Lung (tissue), 12 donors: Measurements from ENCODE around the gene ROR1. TPM values are rescaled to one million over a fixed set of nuclear protein-coding genes. Genes with fewer than 3 reads are reported as not detected.

Source experiments
- ATAC-seq: fragments of 200-7000 bp; cut with Tn5 transposase; one replicate; pipeline ENCODE4 v1.9.1; 2020; ENCODE audit warnings: moderate number of reproducible peaks; ENCODE audit not compliant: insufficient read depth, low FRiP score
- DNase-seq, 3 donors: peaks; one replicate each; pipeline ENCODE4 v3.0.0-alpha.2; 2013 to 2017
- H3K27ac ChIP-seq, 2 donors: one replicate each; pipeline ENCODE4 v1.5.1; 2013; ENCODE audit warnings: mild to moderate bottlenecking in 2 of 2, moderate library complexity in 2 of 2, control low read depth in 1 of 2, inconsistent platforms in 1 of 2, low read depth in 1 of 2, low read length in 1 of 2
- H3K27me3 ChIP-seq, 3 donors: one replicate each; pipeline ENCODE4 v1.5.1; 2013; ENCODE audit warnings: low read length in 2 of 3; ENCODE audit not compliant: control insufficient read depth in 3 of 3, insufficient read depth in 3 of 3
- H3K36me3 ChIP-seq, 4 donors: one replicate each; pipeline ENCODE4 v1.5.1; 2013; ENCODE audit warnings: low read length in 4 of 4, mild to moderate bottlenecking in 1 of 4, moderate library complexity in 1 of 4; ENCODE audit not compliant: control insufficient read depth in 4 of 4, insufficient read depth in 4 of 4
- H3K4me1 ChIP-seq, 5 donors: one replicate each; pipeline ENCODE4 v1.5.1; 2013; ENCODE audit warnings: low read length in 5 of 5, mild to moderate bottlenecking in 2 of 5, moderate library complexity in 1 of 5; ENCODE audit not compliant: control insufficient read depth in 5 of 5, insufficient read depth in 5 of 5
- H3K4me3 ChIP-seq: one replicate; pipeline ENCODE4 v1.5.1; 2013; ENCODE audit warnings: mild to moderate bottlenecking, control low read depth, moderate library complexity
- H3K9ac ChIP-seq, 2 donors: one replicate each; pipeline ENCODE4 v1.5.1; 2013; ENCODE audit warnings: low read length in 2 of 2, control low read depth in 1 of 2; ENCODE audit not compliant: insufficient read depth in 1 of 2
- H3K9me3 ChIP-seq, 4 donors: one replicate each; pipeline ENCODE4 v1.5.1; 2013; ENCODE audit warnings: low read length in 3 of 4, mild to moderate bottlenecking in 1 of 4, moderate library complexity in 1 of 4; ENCODE audit not compliant: control insufficient read depth in 4 of 4, insufficient read depth in 3 of 4
- WGBS, 2 donors: extraction: QIAGEN DNeasy Blood & Tissue Kit; methylation state at CpG; one replicate each; pipeline ENCODE4 v1.1.7; 2013; 5-methylcytosine and 5-hydroxymethylcytosine counted together
- polyA plus RNA-seq, 2 donors: library from polyadenylated mRNA; stranded (reverse); fragments of 200-250 nt; gene quantifications; one replicate each; pipeline ENCODE4 v1.2.1, GENCODE V29; 2013
- total RNA-seq, 2 donors: library from RNA; depleted of rRNA in 1 of 2; stranded (reverse); fragments of >200 nt in 1 of 2; gene quantifications; one replicate each; pipeline ENCODE4 v1.2.1, GENCODE V29; 2014 to 2021
- TF ChIP-seq, protein P1 (sequence below): IDR thresholded peaks from 2 replicates; pipeline ENCODE4 v1.5.1; 2012; ENCODE audit warnings: mild to moderate bottlenecking; ENCODE audit errors: control extremely low read depth, extremely low read depth
- donor health status: control.
- donor health status: control.
- donor health status: Bipolar disorder and iron deficiency.
- donor health status: healthy.
- donor health status: DM: yes; HTN: yes; CAD: no.

Gene ROR1
- total and polyA plus RNA-seq, 4 donors = 2.9 to 47.0 (median 14.0) TPM

DNA sequence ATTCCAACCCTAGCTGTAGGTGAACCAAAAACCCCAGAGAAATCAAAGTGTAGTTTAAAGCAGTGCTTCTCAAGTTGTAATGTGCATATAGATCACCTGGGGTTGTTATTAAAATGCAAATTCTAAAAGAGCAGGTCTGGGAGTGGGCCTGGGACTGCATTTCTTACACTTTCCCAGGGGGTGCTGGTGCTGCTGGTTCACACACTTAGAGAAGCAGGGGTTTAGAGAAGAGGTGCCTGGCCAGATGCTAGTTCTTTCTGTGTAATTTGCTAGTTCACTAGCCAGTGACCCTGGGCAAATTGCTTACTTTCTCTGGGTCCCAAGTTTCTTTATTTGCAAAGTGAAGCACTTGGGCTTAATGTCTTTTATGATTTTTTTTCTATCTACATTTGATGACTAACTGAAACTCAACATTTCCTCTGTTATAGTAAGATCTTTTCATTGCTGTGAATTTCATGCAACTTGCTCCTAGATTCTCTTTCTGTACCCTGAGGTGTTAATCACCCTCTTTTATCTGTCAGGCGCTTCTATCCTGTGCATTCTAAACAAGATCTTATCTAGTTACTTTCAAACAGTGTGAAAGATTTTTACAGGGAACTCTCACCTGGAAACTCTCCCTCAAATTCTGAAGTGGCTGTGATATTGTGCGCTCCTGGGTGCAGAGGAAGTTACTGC, 287.8 kb downstream of the ROR1 start:
- no peak overlapping the region for H3K9ac ChIP-seq
- no peak for DNase-seq
- ATAC-seq = no peak
- no peaks in the 10 kb centered on the region for H3K27me3 ChIP-seq
- H3K36me3 ChIP-seq = peaks cover 0 to 16% (median 1%) of the 10 kb centered on the region in 4 donors
- 83 to 90% methylated on average over 2 of the region's 2 CpGs for WGBS, 2 donors
- TF ChIP-seq, protein P1, sequence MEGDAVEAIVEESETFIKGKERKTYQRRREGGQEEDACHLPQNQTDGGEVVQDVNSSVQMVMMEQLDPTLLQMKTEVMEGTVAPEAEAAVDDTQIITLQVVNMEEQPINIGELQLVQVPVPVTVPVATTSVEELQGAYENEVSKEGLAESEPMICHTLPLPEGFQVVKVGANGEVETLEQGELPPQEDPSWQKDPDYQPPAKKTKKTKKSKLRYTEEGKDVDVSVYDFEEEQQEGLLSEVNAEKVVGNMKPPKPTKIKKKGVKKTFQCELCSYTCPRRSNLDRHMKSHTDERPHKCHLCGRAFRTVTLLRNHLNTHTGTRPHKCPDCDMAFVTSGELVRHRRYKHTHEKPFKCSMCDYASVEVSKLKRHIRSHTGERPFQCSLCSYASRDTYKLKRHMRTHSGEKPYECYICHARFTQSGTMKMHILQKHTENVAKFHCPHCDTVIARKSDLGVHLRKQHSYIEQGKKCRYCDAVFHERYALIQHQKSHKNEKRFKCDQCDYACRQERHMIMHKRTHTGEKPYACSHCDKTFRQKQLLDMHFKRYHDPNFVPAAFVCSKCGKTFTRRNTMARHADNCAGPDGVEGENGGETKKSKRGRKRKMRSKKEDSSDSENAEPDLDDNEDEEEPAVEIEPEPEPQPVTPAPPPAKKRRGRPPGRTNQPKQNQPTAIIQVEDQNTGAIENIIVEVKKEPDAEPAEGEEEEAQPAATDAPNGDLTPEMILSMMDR = no peak
- peaks cover 0 to 2% (median 0%) of the 10 kb centered on the region in 4 donors for H3K9me3 ChIP-seq
- peaks cover 0 to 9% (median 0%) of the 10 kb centered on the region in 5 donors for H3K4me1 ChIP-seq
- peak overlapping the region in 1 of 2 donors; percentile 31 for H3K27ac ChIP-seq
- no peak overlapping the region for H3K4me3 ChIP-seq

GRCh38 chr1:64062529-64062928, 288.7 kb downstream of the ROR1 start:
- Histone ChIP-seq H3K27me3 (no peaks in the 10 kb centered on the region), H3K27ac (no peak overlapping the region), H3K36me3 (peaks cover 0 to 14% (median 1%) of the 10 kb centered on the region in 4 donors), H3K9ac (no peak overlapping the region), H3K4me1 (peaks cover 0 to 9% (median 0%) of the 10 kb centered on the region in 5 donors), H3K4me3 (no peak overlapping the region), H3K9me3 (peaks cover 0 to 2% (median 0%) of the 10 kb centered on the region in 4 donors)
- TF ChIP-seq, protein P1 = no peak
- ATAC-seq (no peak), DNase-seq (no peak)
- WGBS, 2 donors = 90 to 91% methylated on average over 6 of the region's 6 CpGs

DNA sequence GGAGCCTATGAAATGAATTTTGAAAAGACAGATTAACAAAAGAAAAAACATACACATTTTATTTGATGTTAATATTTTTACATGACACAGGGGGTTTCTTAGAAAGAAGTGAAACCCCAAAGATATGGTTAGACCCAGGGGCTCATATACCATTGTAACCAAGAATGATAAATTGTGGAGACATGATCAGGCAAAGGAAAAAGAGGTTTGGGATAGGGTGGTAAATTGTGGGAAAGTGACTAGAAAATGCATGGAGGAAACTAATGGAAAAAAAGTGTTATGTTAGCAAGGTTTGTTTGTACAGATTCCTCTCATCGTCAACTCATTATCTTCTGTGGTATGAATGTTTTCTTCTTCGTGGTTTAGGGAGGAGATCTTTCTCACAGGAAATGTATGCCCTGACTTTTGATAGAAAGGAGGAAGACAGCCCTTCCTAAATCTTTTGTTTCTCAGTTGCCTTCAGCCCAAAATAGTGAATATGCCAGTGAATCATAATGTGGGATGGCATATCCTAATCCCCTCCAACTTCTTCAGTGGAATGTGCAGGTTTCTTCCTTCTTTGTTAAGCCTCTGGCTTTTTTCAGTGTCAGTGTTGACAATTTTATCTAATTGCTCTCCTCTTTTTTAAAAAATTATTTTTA, 289.2 kb downstream of the ROR1 start:
- TF ChIP-seq, protein P1 = no peak
- Histone ChIP-seq H3K9ac (no peak overlapping the region), H3K4me3 (no peak overlapping the region), H3K27me3 (no peaks in the 10 kb centered on the region), H3K4me1 (peaks cover 0 to 9% (median 0%) of the 10 kb centered on the region in 5 donors), H3K9me3 (peaks cover 0 to 2% (median 0%) of the 10 kb centered on the region in 4 donors), H3K36me3 (peaks cover 0 to 9% (median 1%) of the 10 kb centered on the region in 4 donors), H3K27ac (no peak overlapping the region)
- ATAC-seq (no peak), DNase-seq (no peak)
- WGBS, 2 donors = 39 to 46% methylated on average over 2 of the region's 2 CpGs
